A673 (cell line): ENCODE results near the gene SLC15A4. TPM values are rescaled to one million over a fixed set of nuclear protein-coding genes. Genes with fewer than 3 reads are reported as not detected.

Source experiments
- BruUV-seq: library from RNA; stranded (reverse); fragments of 400-500 nt; replicated peaks from 2 replicates; lab custom pipeline; 2021; lab: Mats Ljungman, UMichigan
- CTCF ChIA-PET: fragments of 300-600 bp; sonication (Branson Sonifier 250); formaldehyde crosslinking; loops from one replicate; lab custom pipeline; 2022; ENCODE audit warnings: antibody characterized with exemption; lab: Charles Lee
- POLR2A ChIA-PET: fragments of 300-600 bp; sonication (Branson Sonifier 250); formaldehyde crosslinking; loops from one replicate; lab custom pipeline; 2022; ENCODE audit warnings: antibody characterized with exemption; ENCODE audit not compliant: low non-redundant PET; lab: Charles Lee
- DNase-seq: peaks from one replicate; pipeline ENCODE4 v3.0.0-alpha.2; 2015; ENCODE audit warnings: low spot score
- H3K27ac ChIP-seq: fragments of 200-600 bp; sonication (generic); 2 replicates; pipeline ENCODE4 v1.5.1; 2016; ENCODE audit warnings: mixed run types, low read depth, mild to moderate bottlenecking, mixed read lengths, antibody characterized with exemption, low read length; ENCODE audit not compliant: poor library complexity, severe bottlenecking
- H3K27me3 ChIP-seq: fragments of 200-600 bp; sonication (generic); replicated peaks from 2 replicates; pipeline ENCODE4 v1.6.1; 2017; ENCODE audit warnings: mixed run types, low read depth, mild to moderate bottlenecking, mixed read lengths, antibody characterized with exemption, low read length; ENCODE audit not compliant: insufficient read depth, poor library complexity
- H3K36me3 ChIP-seq: fragments of 200-600 bp; sonication (generic); 2 replicates; pipeline ENCODE4 v1.6.1; 2016; ENCODE audit warnings: mixed run types, mild to moderate bottlenecking, mixed read lengths, antibody characterized with exemption, low read length; ENCODE audit not compliant: insufficient read depth, poor library complexity, severe bottlenecking
- H3K4me1 ChIP-seq: fragments of 200-600 bp; sonication (generic); 2 replicates; pipeline ENCODE4 v1.6.1; 2017; ENCODE audit warnings: mixed run types, mild to moderate bottlenecking, mixed read lengths, antibody characterized with exemption, low read length; ENCODE audit not compliant: insufficient read depth, poor library complexity, severe bottlenecking
- H3K4me3 ChIP-seq: fragments of 200-600 bp; sonication (generic); 2 replicates; pipeline ENCODE4 v1.5.1; 2016; ENCODE audit warnings: low read depth, mixed run types, mild to moderate bottlenecking, mixed read lengths, low read length; ENCODE audit not compliant: poor library complexity, severe bottlenecking
- H3K9me3 ChIP-seq: fragments of 200-600 bp; sonication (generic); 2 replicates; pipeline ENCODE4 v1.6.1; 2016; ENCODE audit warnings: mixed run types, low read depth, mild to moderate bottlenecking, mixed read lengths, antibody characterized with exemption, low read length; ENCODE audit not compliant: poor library complexity, severe bottlenecking
- EZH2 ChIP-seq: fragments of 200-600 bp; sonication (generic); IDR thresholded peaks from 2 replicates; pipeline ENCODE4 v1.6.1; 2017; ENCODE audit warnings: borderline replicate concordance, low read depth, mild to moderate bottlenecking, mixed read lengths, antibody characterized with exemption, low read length; ENCODE audit not compliant: poor library complexity, severe bottlenecking
- intact Hi-C: fragments of 100-400 bp; cut with micrococcal nuclease; formaldehyde crosslinking; loops from one replicate; pipeline ENCODE4 v1.10.0; 2022; ENCODE audit not compliant: unreplicated experiment
- total RNA-seq: library from RNA; stranded (reverse); gene quantifications from 2 replicates; pipeline ENCODE4 v1.2.3, GENCODE V29; 2021
- TF ChIP-seq, protein P1 (sequence below): fragments of 300-800, 200-600 bp; sonication (generic); conservative IDR thresholded peaks from 2 replicates; pipeline ENCODE4 v1.5.1; 2017; ENCODE audit warnings: low read depth, mild to moderate bottlenecking, antibody characterized with exemption, low read length, moderate library complexity, mixed read lengths

The SLC15A4 gene
- total RNA-seq, 1 experiment from 2014 or later, result 20.3 TPM

DNA sequence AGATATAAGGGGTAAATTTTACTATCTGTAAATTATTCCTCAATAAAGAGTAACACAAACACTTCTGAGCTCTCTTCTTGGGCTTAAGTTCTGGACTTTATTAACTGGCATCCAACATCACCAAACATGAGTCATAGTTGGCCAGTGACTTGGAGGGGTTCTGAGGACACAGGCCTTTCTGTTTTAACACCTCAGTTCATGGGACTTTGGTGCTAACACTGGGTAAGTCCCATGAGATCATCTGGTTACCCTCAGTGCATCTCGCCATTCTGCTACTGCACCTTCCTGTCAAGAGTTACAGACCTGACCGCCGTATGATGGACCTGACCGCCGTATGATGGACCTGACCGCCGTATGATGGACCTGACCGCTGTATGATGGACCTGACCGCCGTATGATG is 9.9 kb downstream of the SLC15A4 start:
- TF ChIP-seq, protein P1, sequence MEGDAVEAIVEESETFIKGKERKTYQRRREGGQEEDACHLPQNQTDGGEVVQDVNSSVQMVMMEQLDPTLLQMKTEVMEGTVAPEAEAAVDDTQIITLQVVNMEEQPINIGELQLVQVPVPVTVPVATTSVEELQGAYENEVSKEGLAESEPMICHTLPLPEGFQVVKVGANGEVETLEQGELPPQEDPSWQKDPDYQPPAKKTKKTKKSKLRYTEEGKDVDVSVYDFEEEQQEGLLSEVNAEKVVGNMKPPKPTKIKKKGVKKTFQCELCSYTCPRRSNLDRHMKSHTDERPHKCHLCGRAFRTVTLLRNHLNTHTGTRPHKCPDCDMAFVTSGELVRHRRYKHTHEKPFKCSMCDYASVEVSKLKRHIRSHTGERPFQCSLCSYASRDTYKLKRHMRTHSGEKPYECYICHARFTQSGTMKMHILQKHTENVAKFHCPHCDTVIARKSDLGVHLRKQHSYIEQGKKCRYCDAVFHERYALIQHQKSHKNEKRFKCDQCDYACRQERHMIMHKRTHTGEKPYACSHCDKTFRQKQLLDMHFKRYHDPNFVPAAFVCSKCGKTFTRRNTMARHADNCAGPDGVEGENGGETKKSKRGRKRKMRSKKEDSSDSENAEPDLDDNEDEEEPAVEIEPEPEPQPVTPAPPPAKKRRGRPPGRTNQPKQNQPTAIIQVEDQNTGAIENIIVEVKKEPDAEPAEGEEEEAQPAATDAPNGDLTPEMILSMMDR, result no peak
- TF ChIP-seq EZH2, result no peak
- POLR2A ChIA-PET, result interaction anchor here (0.8 kb wide), 1 partner anchor 226 kb away, joined by 3 read pairs; no protein-coding TSS in a partner anchor
- H3K27ac ChIP-seq, result no peak overlapping the region
- no peak for DNase-seq
- intact Hi-C loops, result no loop called here
- no TSS peak for BruUV-seq
- no peak overlapping the region for H3K4me3 ChIP-seq
- CTCF ChIA-PET, result no interaction called here
- peaks cover 30% of the 10 kb centered on the region for H3K4me1 ChIP-seq
- H3K9me3 ChIP-seq, result no peaks in the 10 kb centered on the region
- H3K36me3 ChIP-seq, result peaks cover 4% of the 10 kb centered on the region
- no peaks in the 10 kb centered on the region for H3K27me3 ChIP-seq

DNA sequence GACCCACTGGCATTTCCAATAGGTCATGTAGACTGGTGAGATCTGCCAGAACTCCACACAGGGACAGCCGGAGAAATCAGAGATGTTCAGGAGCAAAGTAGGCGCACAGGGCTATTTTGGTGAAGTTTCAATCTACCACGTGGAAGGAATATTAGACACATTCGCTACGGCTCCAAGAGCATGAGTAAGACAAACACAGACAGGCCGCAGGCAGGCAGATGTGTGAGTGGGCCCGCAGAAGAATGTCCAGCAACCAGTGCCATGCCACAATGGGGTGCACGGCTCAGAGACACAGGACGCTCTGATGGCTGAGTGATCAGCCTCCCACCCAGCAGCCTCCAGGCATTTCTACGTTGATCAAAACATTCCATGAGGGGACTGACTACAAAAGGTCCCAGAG is 10.4 kb downstream of the SLC15A4 start:
- ChIA-PET POLR2A (no interaction called here), CTCF (no interaction called here)
- peaks cover 30% of the 10 kb centered on the region for H3K4me1 ChIP-seq
- intact Hi-C loops, result no loop called here
- H3K27me3 ChIP-seq, result no peaks in the 10 kb centered on the region
- no TSS peak for BruUV-seq
- peaks cover 9% of the 10 kb centered on the region for H3K36me3 ChIP-seq
- TF ChIP-seq, protein P1, result no peak
- TF ChIP-seq EZH2, result no peak
- no peak for DNase-seq
- no peaks in the 10 kb centered on the region for H3K9me3 ChIP-seq
- no peak overlapping the region for H3K4me3 ChIP-seq
- H3K27ac ChIP-seq, result no peak overlapping the region

DNA sequence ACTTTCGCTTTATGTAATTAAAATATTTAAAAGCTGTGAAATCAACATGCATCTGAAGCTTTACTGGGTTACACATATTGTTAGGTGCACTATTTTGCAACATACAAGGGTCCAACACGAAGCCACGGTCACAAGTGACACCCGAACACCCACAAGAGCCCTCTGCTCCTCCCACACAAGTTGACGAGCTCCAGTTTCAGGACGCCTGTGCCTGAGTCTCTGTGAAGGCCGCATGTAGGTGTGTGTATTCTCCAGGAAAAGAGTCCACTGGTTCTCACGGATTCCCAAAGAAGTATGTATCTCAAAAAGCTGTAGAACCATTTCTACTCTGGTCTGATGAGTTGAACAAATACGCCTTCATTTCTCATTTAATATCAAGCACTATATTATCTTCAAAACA is 12.0 kb downstream of the SLC15A4 start:
- intact Hi-C loops, result no loop called here
- no TSS peak for BruUV-seq
- ChIA-PET CTCF (no interaction called here), POLR2A (no interaction called here)
- Histone ChIP-seq H3K36me3 (peaks cover 20% of the 10 kb centered on the region), H3K4me1 (peaks cover 15% of the 10 kb centered on the region), H3K4me3 (no peak overlapping the region), H3K9me3 (no peaks in the 10 kb centered on the region), H3K27ac (no peak overlapping the region), H3K27me3 (no peaks in the 10 kb centered on the region)
- no peak for DNase-seq
- TF ChIP-seq, protein P1, result no peak
